HG03571 (cell line): ENCODE measurements around the gene SUPT3H.
A peak's percentile ranks its signal among the peaks of the same experiment; 100 is the strongest.

Experiments
- ATAC-seq: cut with Tn5 transposase; IDR thresholded peaks from one replicate; pipeline ENCODE4 v1.9.1; 2021; ENCODE audit not compliant: unreplicated experiment

Gene SUPT3H

GRCh38 chr6:45394586-45395095 lies 16.9 kb upstream of the SUPT3H start:
- no peak for ATAC-seq

- ATAC-seq: no peak
These were observed 10.6 kb upstream of the SUPT3H start for GRCh38 chr6:45388328-45388727.

- ATAC-seq: no peak
These were observed 9.5 kb upstream of the SUPT3H start for GRCh38 chr6:45387236-45387635.

GRCh38 chr6:45386501-45386900 lies 8.8 kb upstream of the SUPT3H start:
- ATAC-seq: no peak

- ATAC-seq: no peak
These were observed 4.7 kb upstream of the SUPT3H start for GRCh38 chr6:45382391-45382790.

GRCh38 chr6:45378334-45378926 lies 696 bp upstream of the SUPT3H start:
- peak; percentile 23 for ATAC-seq

- peak; percentile 5 for ATAC-seq
These were observed 636 bp downstream of the SUPT3H start for GRCh38 chr6:45377043-45377553.

GRCh38 chr6:45376310-45377042 lies 1.3 kb downstream of the SUPT3H start:
- no peak for ATAC-seq

GRCh38 chr6:45375449-45375848 lies 2.3 kb downstream of the SUPT3H start:
- no peak for ATAC-seq

- no peak for ATAC-seq
These were observed 5.7 kb downstream of the SUPT3H start for GRCh38 chr6:45371924-45372573.

GRCh38 chr6:45369870-45370269 lies 7.9 kb downstream of the SUPT3H start:
- no peak for ATAC-seq

- ATAC-seq: no peak
These were observed 9.7 kb downstream of the SUPT3H start for GRCh38 chr6:45367999-45368398.

- ATAC-seq: no peak
These were observed 11.2 kb downstream of the SUPT3H start for GRCh38 chr6:45366534-45366933.

- no peak for ATAC-seq
These were observed 12.7 kb downstream of the SUPT3H start for GRCh38 chr6:45365036-45365435.

- ATAC-seq: no peak
These were observed 13.3 kb downstream of the SUPT3H start for GRCh38 chr6:45364466-45364865.

- ATAC-seq: no peak
These were observed 24.1 kb downstream of the SUPT3H start for GRCh38 chr6:45353654-45354053.

- ATAC-seq: no peak
These were observed 26.1 kb downstream of the SUPT3H start for GRCh38 chr6:45351667-45352066.

GRCh38 chr6:45351076-45351475 lies 26.7 kb downstream of the SUPT3H start:
- ATAC-seq: no peak

- ATAC-seq: no peak
These were observed 27.5 kb downstream of the SUPT3H start for GRCh38 chr6:45350186-45350710.

GRCh38 chr6:45344900-45345299 lies 32.8 kb downstream of the SUPT3H start:
- no peak for ATAC-seq

GRCh38 chr6:45328523-45328922 lies 49.2 kb downstream of the SUPT3H start:
- ATAC-seq: no peak
